GM21737 (cell line): ENCODE measurements around the gene OCA2.
"Not testable (repeated sequence)": the region's sequence is repeated elsewhere in the genome, so short reads cannot be mapped to it uniquely, and the experiment has no call there.

Source experiments
- ATAC-seq: cut with Tn5 transposase; IDR thresholded peaks from one replicate; pipeline ENCODE4 v1.9.1; 2021; ENCODE audit warnings: mild to moderate bottlenecking, moderate library complexity; ENCODE audit not compliant: unreplicated experiment

The OCA2 gene

DNA sequence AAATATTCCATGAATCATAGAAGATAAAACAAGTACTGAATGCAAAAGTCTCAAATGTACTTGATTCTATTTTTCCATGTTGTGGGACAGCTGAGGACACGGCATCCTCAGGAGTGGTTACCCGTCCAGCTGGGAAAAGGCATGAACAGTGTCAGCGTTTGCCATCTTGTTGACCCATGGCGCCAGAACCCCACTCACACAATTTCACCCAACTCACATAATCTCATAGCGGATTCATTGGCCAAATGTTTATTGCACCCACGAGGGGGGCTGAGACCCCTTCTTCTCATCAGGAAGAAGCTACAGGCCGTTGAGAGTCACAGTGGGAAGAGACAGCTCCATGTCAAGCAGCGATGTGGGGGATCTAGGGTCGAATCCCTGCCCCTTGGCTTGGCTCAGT, 72.9 kb downstream of the OCA2 start:
- no peak for ATAC-seq

DNA sequence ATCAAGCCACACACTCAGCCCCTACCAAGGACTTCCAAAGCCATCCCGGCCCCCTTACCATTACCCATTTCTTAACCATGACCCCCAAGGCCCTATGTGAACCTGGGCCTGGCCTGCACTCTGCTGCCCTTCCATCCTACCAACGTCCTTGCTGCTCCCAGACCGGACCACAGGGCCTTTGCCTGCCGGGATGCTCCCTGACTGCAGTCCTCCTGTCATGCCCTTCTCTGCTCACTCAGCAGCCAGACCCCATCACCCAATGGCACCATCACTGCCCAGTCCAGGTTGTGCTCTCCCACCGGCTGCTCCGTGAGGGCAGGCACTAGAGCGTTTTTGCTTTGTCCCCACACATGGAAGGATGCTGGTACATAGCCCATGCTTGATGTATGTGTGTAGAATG, 73.7 kb downstream of the OCA2 start:
- no peak for ATAC-seq

DNA sequence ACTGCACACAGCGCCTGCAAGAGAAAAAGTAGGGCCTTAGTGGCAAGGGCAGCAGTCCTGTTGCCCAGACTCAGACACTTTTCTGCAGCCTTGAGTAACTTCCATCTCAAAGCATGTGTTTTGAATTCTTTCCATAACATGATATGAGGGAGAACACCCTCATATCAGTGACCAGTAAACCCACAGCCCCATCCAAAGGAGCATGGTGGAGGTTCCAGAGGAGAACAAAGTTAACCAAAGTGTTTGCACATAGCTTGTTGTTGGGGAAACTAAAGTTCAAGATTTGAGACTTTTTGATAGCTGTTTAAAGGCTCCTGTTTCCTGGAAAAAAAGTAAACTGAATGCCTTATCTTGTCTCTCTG, 74.2 kb downstream of the OCA2 start:
- ATAC-seq, result no peak

DNA sequence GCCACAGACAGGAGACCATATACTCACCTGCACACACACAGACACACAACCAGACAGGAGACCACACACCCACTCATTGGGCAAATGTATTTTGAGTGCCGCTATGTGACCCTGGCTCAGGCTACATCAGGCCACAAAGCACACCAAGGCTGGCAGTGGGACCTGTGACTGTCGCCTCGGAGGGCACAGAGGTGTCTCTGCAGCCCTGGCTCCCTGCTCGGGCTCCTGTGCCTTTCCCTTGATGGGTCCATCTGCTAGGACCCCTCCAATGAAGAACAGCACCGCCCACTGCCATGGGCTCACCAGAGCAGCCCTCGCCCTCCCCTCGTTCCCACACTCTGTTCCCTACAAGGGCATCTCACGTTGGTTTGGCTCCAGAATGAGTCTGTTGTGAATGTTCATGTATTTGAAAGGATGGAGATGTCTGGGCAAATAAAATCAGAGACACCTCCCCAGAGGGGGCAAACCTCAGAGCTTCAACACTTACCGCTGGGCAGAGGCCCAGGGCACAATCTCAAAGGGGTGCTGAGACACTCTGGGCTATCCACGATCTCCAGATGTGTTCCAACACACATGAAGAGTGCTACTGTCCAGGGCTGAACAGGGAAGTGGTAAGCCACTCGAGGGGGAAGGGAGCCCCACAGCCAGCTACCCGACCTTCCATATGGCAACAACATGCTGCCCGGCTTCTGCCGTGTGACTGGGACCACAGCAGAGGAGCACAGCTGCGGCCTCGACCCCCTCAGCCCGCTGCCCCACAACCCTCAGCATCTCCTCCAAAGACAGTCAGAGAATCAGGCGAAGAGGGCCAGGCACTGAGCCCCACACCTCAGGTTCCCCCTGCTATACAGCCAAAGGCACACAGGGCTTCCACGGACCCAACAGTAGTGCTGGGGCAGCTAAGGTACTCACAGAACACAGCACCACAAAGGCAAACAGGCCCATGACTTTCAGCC, 74.9 kb downstream of the OCA2 start:
- ATAC-seq, result no peak

DNA sequence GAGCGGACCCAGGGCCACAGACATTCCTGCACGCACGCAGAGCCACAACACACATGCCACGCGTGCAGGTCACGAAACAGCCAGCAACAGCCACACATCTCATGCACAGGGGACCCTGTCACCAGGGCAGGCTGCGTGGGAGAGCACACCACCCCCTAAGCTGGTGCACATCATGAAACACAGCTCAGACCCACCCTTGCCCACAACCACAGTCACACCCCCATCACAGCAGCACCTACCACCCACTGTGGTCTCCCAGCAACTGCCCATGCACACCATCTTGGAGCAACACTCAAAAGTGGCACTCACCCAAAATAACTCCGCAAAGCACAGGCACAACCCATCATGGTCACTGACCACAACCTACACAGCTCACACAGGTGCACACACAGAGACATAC, 75.7 kb downstream of the OCA2 start:
- no peak for ATAC-seq

DNA sequence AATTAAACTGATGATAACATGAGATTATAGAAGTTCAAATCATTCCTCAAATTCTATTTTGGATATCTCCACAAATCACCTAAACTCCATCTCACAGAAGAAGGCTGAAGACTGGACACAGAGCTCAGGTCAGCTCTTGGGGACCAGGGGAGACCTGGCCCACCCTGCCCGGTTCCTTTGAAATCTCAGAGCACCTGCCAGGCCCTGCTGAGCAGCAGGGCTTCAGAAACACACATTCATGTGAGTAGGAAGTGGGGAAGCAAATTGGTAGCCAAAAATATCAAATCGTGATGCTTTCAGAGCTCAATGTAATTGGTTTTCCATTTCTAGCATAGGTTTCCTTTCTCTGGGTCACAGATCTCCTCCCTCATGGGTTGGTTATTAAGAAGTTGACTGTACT, 76.2 kb downstream of the OCA2 start:
- no peak for ATAC-seq

DNA sequence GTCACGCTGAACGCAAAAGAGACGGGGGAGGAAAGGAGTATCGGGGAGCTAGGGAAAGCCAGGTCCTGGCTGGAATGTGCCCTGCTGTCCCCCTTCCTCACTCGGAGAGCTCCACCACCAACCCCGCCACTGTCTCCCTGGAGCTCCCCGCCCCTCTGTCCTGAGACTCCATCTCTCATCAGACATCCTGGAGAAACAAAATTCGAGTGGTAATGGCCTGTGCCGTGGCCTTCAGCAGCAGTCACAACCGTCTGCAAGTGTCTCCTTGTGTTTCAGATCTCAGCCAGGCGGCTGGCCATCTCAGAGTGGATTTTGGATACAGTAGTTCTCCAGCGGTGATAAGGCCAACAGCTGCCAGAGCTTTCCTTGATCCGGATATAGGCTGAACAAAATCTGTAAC, 76.9 kb downstream of the OCA2 start:
- no peak for ATAC-seq

DNA sequence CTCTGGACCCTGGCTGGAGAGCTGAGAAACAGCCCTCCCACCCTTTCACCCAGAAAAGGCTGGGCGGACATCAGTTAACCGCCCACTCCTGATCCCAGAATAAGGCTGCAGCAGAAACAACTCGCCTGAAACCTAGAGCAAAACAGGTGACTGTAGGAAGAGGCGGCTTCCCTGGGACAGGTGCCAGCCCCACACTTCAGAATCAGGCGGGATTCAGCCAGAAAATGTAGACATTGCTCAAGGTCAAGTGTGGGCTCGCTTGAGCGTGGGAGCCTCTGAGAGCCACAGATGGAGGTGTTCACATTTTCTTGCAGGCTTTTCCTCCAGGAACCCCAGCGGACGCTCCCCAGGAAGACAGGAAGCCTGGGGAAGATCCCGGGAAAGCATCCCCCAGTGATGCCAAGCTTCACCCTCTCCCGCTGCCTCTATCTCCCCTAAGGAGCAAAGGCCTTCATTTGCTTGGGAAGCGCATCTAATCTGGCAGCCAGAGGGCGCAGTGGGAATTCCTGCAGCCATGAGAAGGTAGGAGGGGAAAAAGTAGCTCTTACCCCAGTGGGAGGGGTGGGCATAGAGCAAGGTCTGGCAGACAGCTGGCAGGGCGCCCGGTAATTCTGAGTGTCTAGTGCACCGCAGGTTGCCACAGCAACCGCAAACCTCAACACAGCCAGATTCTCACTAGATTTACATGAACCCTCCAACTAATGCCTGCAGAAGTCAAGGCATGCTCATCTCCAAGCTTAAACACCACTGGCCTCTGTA, 77.7 kb downstream of the OCA2 start:
- ATAC-seq, result no peak

DNA sequence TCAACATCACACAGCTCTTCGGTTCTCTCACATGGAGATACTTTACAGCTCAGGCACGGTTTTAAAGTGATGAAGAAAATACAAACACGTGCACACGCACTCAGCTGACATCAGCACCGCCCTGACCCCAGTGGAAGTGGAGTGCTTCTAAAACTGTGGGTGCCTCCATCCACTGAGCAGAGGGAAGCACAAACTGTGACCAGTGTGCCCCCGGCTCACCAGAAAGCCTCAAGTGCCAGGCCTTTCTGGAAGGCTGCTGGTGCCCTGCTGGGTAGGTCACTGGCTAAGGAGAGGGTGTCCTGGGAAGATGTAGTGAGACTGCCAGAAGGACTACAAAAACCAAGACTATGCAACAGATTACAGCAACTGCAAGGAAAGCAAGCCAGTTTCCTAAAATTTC, 78.5 kb downstream of the OCA2 start:
- no peak for ATAC-seq

DNA sequence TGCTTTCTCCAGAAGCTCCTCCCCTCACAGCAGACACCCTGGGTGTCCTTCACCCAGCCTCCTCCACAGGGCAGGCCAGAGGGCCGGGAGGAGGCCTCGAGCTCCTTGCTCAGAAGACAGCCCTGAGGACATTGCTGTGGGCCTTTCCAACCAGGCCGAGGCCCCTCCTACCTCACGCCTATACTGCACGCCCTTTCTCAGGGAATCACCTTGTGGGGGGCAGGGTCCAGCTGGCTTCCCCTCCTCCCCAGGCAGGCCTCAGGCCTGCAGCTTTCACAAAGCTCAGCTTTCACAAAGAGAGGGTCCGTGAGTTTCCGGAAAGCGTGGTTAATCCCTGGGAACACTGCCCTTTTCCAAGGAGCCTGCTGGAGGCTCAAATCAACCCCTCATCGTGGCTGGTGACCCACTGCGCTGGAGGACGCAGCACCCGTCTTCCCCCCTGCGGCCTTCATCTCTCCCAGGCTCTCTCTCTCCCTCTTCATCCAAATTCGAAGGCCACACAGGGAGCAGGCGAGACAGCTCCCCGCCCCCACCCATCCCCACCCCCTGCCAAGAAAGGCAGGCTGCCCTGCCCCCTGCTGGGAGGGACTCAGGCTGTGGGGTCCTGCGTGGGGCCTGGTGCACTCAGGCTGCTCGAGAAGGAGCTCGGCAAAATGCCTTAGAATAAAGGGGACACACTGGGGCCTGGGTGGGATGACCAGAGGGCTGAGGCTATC, 79.4 kb downstream of the OCA2 start:
- ATAC-seq, result no peak

DNA sequence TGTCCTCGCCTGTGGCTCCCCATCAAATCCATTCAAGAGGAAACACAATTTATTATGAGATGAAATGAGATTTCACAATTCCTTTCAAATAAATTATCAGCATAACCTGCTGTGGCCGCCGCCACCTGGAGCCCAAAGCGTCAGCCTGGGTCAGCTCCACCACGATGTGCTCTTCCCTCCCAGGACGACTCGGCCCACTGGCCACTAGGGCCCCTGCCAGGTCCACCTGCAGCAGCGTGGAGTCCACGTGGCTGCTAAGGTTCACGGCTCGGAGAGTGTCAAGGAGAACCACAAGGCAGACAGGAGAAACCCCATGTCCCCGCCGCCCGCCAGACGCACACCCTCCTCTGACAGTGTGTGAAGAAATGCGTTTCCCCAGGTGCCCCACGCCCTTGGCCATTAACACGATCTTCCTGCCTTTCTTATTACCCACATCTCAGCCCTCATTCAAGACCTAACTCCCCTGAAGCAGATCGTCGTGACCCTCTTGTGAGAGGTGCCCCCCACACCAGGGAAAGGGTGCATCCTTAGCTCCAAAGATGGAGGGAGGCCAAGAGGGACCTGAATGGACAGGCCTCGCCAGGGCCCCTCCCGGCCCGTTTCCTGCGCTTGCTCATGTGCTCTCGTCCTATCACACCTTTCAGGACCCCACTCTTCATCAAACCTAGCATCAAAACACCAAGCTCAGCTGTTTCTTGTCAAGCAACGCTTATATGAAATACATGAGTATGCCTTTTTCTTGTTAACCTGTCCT, 80.6 kb downstream of the OCA2 start:
- no peak for ATAC-seq

DNA sequence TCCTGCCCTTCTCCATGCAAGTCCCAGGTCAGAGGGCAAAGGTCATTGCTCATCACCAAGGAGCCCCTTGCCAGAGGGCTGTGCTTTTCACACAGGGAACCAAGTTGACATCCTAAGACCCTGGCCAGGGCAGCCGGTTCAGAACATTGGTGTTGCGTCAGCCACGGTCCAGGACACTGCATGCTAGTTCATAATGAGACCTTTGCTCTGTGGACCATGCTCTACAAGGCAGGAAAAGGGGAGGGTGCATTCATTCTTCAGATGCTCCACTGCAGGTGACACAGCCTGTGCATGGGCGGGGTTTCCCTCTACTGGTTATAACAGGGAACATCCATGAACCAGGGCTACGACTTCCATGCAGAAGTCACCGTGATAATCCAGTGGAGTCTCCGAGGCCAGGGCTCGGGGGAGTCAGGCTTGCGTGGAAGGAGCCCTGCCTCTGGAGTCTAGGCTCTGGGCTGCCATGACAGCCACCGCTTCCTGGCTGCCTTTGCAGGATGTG, 81.6 kb downstream of the OCA2 start:
- ATAC-seq, result no peak

DNA sequence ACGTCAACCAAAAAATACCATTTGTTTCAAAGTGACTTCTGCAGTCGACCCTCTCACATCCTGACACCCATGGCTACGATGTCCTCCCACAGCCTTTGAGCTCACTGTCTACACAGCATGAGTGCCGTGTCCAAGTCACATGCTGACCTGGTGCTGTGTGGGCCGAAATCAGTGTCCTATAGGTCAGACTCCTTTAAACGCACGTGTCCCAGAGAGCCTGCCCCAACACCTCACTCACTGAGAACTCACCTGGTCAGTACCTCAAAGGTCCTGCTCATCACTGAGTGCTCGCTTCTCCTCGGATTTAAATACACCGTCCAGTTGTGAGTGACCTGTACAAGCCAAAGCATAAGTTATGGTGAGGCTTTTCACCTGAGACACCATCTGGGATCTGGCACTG, 83.3 kb downstream of the OCA2 start:
- ATAC-seq, result no peak

DNA sequence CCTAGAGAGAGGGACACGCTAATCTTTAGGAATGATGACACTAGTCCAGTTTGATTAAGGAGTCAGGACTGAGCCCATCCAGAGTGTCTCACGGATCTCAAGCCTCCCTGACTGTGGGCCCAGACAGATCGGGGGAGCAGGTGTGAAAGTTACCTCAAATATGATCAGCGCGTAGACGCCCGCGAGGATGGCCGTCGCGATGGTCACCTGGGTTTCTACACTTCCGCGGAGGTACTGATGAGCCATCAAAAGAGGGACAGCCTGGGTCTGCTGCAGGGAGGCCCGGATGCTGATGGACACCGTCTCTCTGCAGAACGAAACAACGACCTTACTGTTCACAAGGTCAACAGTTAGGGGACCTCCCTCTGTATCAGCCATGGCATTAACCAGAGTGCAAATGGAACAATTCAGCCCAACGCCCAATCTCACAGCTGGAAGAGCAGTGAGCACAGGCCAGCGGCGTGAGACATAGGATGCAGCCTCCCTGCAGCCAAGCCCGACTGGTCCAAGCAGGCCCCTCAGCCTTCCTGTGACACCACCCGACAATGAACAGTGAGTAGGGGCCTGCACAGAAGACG, 84.4 kb downstream of the OCA2 start:
- no peak for ATAC-seq

DNA sequence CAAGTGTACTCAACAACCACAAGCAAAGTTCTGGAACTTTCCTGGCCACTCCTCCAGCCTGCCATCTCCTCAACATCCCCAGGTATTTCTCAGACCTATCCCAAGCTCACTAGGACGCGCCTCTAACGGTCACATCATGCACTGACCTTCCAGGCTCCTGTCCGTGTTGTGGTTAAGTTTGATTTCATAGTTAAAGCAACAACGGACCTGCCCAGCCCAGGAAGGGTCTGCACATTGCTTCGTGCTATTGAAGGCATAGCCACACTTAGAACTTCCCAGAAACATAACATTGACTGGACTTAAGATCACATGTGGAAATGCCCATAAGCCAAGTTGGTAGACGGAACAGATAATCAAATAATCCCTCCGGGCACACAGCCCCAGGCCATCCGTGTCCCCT, 85.1 kb downstream of the OCA2 start:
- ATAC-seq, result no peak

DNA sequence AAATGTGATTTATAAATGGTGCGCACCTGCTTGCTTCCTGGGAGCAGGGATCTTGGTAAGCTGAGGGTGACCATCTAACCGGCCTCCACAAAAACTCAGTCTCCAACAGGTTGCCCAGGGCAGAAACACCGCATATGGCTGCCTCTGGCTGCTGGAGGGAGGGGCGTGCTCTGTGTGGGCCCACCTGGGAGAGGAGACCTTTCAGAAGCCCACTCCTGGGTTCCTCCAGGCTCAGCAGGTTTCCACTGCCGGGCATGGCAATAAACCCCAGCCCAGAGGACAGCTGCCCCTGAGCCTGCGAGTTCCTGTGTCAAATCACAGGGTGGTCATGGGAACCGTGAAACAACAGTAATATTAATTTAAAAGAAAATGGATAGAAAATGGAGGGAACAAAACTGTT, 85.6 kb downstream of the OCA2 start:
- no peak for ATAC-seq

DNA sequence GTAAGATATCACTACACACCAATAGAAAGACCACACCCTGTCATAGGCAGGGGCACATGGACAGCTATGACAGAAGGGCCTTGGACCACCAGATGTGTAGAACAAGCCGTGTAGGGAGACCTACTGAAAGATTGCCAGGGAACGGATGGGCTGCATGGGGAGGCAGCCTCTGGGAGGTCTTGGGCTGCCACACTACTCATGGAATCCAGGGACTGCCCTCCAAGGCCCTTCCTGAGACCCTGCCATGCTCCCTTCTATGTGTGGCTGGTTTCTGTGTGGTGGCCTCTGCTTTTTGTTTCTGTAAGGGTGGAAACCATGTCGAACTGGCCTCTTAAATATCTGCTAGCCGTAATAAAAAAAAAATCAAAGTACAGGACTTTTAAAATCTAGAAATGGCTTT, 86.9 kb downstream of the OCA2 start:
- ATAC-seq, result no peak

DNA sequence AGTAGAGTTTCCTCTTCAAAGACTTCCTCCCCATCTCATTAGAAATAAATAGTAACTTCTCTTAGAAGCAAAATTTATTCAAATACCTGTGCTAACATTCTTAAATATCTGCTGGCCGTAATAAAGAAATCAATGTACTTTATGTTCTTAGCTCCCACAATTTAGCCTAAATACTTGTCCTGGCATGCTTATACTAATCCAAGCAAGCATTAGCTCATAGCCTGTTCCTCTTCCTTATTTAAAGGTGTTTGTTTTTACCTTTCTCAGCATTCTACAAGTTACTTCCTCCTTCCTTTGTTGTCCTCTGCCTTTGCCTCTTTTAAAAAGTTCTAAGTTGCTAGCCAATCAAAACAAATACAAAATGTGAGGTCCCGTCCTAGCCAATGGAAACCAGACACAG, 90.9 kb downstream of the OCA2 start:
- not testable (repeated sequence) for ATAC-seq

DNA sequence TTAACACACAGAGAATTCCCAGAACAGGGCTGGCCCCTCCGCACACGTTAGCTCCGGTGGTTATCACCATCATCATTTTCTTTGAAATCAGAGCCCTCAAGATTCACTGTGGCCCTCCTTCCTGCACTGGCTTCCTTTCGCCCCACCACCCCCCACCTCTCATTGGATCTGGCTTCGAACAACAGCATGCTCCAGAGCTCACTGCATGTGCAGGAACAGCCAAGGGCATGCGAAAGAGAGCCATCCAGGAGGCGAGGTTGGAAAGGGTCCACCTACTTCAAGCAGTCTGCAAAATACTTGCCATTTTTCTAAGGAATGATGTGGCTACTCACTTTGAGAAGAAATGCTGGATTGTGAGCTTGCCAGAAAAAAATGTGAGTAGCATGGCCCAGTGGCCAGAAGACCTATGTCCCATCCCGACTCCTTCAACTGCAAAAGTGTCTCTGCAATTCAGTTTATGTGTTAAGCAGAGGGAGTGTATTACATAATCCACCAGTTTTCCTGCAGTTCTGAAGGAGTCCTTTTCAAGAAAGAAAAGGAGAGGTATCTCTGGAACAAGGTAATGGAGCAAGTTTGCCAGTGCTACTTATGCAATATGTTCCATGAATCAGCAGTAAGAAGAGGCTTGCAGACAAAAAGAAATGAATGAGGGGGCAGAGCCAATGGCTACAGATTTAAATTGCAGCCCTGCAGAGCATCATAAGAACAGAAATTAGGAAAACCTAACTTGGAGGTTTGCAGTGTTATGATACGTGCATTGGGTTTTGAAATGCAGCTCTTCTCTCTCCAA, 92.8 kb downstream of the OCA2 start:
- no peak for ATAC-seq
